HG02884 (cell line): Measurements from ENCODE around the gene TMEM248.
"Not testable (repeated sequence)": the region's sequence is repeated elsewhere in the genome, so short reads cannot be mapped to it uniquely, and the experiment has no call there.

Source experiments
- ATAC-seq: cut with Tn5 transposase; IDR thresholded peaks from one replicate; pipeline ENCODE4 v1.9.1; 2021; ENCODE audit warnings: mild to moderate bottlenecking, moderate library complexity; ENCODE audit not compliant: unreplicated experiment

Gene TMEM248

DNA sequence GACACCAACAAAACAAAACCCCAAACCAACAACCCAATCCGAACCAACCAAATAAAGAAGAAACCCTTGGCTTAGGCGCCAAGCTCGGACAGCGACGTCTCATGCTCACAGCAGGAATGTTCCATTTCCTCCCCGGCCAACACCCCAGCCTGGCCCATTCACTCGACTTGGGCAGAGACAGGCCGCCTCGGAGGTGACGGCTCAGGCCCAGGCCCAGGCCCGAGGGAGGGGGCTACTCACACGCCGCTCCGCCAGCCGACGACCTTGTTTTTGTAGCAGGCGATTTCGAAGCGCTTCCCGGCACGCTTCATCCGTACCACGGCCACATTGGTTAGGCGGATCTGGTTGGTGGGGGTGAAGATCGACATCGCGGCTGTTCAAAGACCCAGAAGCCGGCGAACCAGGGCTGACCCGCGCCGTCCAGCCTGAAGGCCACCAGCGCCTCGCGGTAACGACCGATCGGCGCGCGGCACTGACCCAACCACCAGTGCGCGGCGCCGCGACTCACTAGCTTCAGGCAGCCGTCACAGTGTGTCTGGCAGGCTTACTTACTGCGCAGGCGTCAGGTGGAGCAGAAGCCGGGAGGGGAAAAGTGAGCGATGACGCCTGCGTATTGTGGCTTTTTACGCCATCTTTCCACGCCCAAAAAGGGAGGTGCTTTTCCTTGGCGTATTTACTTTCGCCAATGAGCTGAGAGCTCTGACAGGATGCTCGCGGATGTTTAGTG is 74.2 kb downstream of the TMEM248 start, which contains the start of gene SBDS:
SBDS (minus strand) TSS at position 537 of the 727 bp plus-strand sequence; CDS start at position 368, 169 bp downstream.
- peak; percentile 49 for ATAC-seq

DNA sequence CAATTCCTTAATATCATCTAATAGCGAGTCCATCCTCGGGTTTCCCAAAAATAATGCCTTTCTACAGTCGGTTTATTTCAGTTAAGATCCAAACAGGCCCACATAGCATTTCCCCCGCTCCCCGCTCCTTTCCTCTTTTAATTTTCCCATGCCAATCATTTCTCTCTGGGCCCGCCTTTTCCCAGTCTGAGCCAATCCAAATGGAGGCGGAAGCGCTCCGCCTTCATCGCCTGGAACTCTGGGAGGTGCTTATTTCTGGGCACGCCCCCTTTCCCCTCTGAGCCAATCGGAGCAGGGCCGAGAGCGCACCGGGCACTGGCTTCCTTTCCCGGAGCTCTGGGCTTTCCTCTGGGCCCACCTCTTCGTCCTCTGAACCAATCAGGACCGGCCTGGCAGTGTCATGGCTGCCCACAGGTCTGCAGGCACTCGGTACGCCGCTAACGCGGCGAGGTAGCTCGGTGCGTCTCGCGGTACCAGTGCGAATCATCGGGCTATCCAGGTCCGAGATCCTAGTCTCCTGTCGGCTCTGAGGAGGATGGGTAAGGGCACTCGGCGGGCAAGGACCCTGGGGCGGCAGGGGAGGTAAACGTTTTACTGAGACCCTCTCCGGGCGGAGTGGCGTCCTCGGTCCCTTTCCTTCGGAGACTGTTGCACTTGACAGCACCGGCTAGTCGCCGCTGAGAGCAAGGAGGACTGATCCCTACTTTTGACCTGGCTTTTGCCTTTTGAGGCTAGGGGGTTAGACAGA is 75.6 kb downstream of the TMEM248 start, which contains the start of gene TYW1:
TYW1 (plus strand) TSS at position 390 of the 748 bp plus-strand sequence; CDS start at position 536, 146 bp downstream.
- ATAC-seq = peak; percentile 90

DNA sequence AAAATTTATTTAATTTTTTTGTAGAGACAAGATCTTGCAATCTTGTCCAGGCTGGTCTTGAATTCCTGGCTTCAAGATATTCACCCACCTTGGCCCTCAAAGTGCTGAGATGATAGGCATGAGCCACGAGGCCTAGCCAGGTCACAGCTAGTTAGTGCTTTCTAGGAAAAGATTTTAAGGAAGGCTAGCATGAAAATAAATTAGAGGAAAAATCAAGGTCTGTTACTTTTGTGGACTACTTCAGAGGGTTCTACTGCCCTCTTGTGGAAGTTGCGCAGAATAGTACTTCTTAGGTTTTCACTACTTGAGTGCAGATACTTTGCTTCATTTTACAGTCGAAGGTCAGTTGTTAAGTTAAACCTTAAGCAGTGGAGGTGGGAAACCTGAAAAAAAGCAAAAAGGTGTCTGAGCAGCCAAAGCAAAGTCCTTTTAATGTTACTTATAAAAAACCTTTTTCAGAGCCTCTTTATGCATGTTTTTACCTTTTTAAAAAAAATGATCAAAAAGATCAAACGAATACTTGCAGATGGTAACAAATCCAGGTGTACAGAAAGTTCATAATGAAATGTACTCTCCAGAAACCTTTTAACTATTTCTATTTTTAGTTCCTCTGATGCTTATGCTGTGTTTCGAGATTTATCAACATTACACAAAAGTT is 79.7 kb downstream of the TMEM248 start:
- ATAC-seq = not testable (repeated sequence)

DNA sequence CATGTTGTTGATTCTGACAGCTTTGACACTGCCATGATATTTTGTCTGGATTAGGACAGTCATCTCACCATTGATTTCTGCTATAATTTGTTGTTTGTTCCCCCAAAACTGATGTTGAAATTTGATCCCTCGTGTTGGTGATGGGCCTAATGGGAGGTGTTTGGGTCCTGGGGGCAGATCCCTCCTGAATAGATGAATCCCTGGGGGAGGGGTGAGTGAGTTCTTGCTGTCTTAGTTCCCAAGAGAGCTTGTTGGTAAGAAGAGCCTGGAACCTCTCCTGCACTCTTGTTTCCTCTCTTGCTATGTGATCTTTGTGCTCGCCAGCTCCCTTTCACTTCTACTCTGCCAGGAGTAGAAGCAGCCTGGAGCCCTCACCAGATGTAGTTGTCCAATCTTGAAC is 83.1 kb downstream of the TMEM248 start:
- ATAC-seq = not testable (repeated sequence)

DNA sequence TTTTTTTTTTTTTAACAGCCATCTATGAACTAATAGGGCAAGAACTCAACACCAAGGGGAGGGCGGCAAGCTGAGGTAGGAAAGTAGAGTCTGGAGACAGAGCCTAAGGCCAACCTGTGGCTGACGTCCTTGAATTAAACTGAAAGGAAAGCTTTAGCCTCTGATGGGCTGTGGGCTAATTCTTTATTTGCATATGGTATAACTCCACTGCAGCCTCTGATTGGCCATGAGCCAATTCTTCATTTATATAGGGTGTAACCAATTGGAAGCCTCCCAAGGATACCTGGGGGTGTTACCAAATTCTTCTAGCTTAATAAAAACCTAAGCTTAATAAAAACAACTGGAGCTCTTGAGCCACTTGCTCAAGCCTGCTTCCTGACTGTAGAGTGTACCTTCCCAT is 85.9 kb downstream of the TMEM248 start:
- no peak for ATAC-seq
